GM19372 (cell line): ENCODE data around the gene CRISP3.

Experiments
- ATAC-seq: cut with Tn5 transposase; IDR thresholded peaks from one replicate; pipeline ENCODE4 v1.9.1; 2021; ENCODE audit warnings: mild to moderate bottlenecking, low read depth, moderate library complexity; ENCODE audit not compliant: unreplicated experiment

CRISP3 gene

DNA sequence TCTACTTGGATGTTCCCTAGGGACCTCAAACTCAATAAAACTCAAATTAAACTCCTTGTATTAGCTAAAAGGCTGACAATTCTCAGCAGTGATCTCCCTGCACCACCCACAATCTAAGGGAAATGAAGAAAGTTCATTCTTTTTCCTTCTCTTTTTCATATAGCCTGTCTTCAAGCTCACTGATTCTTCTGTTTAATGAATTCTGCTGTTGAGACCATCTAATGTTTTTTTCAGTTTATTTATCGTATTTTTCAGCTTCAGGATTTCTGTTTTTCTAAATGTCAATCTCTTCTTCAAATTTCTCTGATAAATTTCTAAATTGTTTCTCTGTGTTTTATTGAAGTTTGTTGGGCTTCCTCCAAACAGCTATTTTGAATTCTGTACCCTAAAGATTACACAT lies 50.7 kb downstream of the CRISP3 start:
- no peak for ATAC-seq

DNA sequence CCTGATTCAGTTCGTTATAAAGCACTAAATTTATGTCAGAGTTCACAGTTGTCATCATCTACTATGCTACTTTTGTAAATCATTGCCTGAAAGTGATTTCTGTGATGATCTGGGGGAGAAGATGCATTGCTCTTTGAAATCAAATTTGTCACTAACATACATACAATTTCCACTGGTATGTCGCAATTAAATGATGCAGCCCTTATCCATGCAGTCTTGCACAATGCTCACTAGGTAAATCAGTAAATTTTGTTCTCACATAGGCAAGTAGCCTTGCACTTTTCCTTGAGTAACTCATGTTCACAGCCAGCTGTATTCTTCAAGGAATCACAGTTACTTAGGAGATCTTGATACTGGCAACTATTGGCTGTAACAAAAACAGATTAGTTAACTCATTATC lies 51.7 kb downstream of the CRISP3 start:
- ATAC-seq, result no peak
